ENCODE results near the gene TIE1. TPM values are rescaled to one million over a fixed set of nuclear protein-coding genes. Genes with fewer than 3 reads are reported as not detected.

Gene TIE1
- polyA plus RNA-seq, 4 donors: 31.5 to 57.9 (median 48.6) TPM

GRCh38 chr1:43311521-43311920 is 10.7 kb downstream of the TIE1 start:
- no peak for DNase-seq (ENCODE audit: low read depth in 4 of 4, low spot score in 3 of 4)

DNA sequence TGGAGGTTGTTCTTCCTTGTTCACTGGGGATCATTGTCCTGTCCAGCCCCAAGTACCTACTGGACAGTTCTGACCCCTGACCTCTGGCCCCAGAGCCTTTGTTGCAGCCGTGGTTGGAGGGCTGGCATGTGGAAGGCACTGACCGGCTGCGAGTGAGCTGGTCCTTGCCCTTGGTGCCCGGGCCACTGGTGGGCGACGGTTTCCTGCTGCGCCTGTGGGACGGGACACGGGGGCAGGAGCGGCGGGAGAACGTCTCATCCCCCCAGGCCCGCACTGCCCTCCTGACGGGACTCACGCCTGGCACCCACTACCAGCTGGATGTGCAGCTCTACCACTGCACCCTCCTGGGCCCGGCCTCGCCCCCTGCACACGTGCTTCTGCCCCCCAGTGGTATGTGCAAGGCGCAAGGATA is 11.4 kb downstream of the TIE1 start:
- DNase-seq (ENCODE audit: low read depth in 4 of 4, low spot score in 3 of 4): no peak

DNA sequence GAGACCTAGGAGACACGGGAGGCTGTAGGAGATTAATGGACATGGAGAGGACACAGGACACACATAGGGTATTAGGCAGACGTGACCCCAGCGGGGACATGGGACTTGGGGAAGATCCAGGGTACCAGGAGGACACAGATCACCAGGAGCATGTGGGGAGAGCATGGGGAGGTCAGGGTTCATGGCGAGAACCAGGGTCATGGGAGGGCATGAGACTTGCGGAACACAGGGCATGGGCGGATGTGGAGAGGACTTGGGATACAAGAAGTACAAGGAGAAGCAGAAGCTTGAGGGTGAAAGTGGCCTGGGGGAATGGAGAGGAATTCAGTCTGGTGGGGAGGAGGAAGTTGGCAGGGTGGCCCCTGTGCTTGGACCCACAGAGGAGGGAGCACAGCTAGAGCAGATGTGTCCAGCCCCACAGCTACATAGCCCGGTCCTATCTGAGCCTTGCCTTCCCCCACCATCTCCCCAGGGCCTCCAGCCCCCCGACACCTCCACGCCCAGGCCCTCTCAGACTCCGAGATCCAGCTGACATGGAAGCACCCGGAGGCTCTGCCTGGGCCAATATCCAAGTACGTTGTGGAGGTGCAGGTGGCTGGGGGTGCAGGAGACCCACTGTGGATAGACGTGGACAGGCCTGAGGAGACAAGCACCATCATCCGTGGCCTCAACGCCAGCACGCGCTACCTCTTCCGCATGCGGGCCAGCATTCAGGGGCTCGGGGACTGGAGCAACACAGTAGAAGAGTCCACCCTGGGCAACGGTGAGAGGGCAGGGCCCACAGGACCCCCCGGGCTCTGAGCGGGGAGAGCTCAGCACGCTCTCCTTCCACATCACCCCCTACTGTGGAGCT is 12.1 kb downstream of the TIE1 start:
- no peak for DNase-seq (ENCODE audit: low read depth in 4 of 4, low spot score in 3 of 4)

GRCh38 chr1:43313771-43314170 is 13.0 kb downstream of the TIE1 start:
- no peak for DNase-seq (ENCODE audit: low read depth in 4 of 4, low spot score in 3 of 4)

DNA sequence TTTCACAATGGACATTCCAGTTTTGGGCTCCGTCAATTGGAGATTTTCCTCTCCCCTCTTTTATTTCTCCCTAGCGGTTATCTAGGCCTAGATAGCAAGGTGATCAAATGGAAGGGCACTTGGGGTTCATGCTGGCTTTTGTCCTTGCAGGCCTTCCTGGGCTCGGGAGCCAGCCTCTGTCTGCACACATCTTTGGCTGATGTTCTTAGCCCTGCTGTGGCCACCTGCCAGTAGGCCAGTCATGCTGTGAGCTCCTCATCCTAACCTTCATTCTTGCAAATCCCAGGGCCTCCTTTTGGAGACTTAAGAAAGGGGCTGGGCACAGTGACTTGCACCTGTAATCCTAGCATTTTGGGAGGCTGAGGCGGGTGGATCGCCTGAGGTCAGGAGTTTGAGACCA is 13.5 kb downstream of the TIE1 start:
- no peak for DNase-seq (ENCODE audit: low read depth in 4 of 4, low spot score in 3 of 4)

GRCh38 chr1:43315481-43315880 is 14.7 kb downstream of the TIE1 start:
- no peak for DNase-seq (ENCODE audit: low read depth in 4 of 4, low spot score in 3 of 4)

DNA sequence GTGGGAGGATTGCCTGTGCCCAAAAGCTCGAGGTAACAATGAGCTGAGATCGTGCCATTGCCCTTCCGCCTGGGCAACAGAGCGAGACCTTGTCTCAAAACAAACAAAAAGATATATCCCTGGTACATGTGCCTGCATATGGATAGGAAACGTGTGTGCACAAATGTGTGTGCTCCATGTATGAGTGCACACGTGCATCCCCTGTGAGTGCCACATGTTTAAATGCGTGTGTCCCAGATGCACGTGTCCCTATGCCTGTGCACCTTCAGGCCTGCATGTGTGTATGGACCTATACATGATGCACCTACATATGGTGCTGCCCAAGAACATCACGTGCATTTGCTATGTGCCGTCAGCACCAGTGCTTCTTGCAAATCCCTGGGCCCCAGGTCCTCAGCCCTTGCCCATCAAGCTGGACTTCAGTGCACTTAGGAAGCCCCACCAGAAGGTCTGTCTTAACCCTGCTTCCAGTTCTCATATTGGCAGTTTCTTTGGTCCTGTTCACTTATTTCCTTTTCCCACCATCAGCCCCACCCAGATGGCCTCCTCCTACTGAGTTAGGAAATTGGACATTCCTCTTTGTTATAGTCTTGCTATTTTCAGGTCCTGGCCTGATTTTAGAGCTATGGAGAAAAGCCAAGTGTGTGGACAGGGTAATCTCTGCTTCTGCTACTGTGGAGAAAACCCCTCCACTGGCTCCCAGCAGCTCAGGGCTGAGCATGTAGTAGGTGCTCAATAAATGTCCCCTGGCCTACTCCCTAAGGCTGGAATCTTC is 15.4 kb downstream of the TIE1 start:
- no peak for DNase-seq (ENCODE audit: low read depth in 4 of 4, low spot score in 3 of 4)

GRCh38 chr1:43316738-43317520 is 16.1 kb downstream of the TIE1 start:
- no peak for DNase-seq (ENCODE audit: low read depth in 4 of 4, low spot score in 3 of 4)

DNA sequence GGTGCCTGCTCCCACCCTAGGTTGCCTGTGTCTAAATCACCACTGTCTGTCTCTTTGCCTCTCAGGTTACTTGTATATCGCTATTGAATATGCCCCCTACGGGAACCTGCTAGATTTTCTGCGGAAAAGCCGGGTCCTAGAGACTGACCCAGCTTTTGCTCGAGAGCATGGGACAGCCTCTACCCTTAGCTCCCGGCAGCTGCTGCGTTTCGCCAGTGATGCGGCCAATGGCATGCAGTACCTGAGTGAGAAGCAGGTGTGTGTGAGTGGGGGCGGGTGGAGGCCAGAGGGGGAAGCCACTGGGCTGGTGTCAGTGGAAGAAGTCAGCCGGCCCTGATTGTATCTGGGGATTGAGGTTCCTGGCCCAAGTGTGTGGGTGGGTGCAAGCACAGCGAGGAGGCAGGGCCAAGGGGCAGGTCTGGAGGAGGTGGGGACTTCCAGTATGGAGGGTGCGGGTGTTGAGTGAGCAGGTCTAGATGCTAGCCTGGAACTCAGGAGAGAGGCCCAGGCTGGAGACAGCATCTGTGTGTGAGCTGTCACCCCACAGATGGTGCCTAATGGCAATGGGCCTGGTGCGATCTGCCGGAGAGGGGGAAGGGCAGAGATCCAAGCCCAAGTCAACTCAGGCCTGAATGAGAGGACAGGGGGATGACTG is 17.2 kb downstream of the TIE1 start:
- DNase-seq (ENCODE audit: low read depth in 4 of 4, low spot score in 3 of 4): no peak

DNA sequence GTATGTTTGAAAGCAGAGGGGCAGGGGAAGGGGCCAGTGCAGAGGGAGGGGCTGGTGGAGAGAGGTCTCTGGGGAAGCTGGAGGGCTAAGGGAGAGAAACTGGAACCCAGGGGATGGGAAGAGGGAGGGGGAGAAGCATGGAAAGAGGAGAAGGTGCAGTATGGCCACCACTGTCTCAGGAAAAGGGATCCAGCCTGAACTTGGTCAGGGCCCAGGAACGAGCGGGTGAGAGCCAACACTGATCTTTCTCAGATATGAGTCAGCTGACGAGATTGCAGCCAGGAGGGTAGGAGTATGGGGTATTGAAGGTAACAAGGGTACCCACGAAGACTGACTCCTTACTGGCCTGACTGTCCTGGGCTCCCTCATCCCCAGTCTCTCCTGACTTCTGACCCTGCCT is 18.0 kb downstream of the TIE1 start:
- DNase-seq (ENCODE audit: low read depth in 4 of 4, low spot score in 3 of 4): no peak

DNA sequence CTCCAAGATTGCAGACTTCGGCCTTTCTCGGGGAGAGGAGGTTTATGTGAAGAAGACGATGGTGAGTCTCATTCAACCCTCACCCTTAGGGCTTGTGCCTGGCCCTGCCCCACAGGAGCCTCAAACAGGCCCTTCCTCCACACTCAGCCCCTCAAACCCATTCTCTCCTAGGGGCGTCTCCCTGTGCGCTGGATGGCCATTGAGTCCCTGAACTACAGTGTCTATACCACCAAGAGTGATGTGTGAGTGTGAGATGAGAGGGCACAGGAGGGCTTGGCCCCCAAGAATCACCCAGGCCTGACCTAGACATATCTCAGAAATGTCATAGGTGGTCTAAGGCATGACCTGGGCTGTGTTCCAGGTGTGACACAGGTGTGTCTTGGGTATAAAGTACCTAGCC is 18.5 kb downstream of the TIE1 start:
- no peak for DNase-seq (ENCODE audit: low read depth in 4 of 4, low spot score in 3 of 4)

DNA sequence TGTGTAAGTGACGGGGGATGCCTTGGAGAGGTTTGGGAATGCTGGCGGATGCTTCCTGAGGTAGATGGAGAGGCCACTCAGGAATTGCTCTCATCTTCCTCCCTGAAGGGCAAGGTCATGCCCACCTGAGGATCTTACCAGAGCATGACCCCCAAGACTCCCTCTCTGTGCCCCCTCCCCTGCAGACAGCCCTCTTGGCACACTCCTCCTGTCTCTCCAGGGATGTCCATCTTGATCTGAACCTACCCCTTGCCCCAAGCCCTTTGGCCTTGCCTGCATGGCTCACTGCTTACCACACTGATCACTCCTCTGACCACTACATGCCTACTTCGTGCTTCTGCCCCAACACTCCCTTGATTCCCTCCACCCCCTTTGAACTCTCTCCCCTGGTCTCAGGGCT is 19.0 kb downstream of the TIE1 start:
- DNase-seq (ENCODE audit: low read depth in 4 of 4, low spot score in 3 of 4): no peak

GRCh38 chr1:43321331-43321891 is 20.6 kb downstream of the TIE1 start:
- no peak for DNase-seq (ENCODE audit: low read depth in 4 of 4, low spot score in 3 of 4)

DNA sequence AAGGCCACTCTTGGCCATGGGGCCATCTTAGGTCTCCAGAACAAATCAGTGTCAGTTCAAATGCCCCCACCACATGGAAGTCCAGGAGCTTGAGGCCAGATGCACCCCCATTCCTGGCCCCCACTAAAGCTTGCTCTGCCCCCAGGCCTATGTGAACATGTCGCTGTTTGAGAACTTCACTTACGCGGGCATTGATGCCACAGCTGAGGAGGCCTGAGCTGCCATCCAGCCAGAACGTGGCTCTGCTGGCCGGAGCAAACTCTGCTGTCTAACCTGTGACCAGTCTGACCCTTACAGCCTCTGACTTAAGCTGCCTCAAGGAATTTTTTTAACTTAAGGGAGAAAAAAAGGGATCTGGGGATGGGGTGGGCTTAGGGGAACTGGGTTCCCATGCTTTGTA is 21.7 kb downstream of the TIE1 start:
- DNase-seq (ENCODE audit: low read depth in 4 of 4, low spot score in 3 of 4): no peak

DNA sequence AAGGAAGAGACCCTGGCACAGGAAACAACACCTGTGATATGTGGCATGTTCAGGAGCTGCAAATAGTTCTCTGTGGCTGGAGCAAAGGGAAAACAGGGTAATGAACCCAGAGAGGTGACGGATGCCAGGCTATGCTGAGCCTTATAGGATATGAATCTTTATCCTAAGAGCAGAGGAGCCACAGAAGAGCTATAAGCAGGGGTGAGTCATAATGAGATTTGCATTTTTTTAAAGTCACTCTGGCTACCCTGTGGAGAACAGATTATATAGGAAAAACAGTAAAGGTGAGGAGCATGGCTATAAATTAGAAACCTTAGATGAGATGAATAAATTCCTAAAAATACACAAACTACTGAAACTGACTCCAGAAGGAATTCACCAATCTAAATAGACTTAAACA is 24.0 kb downstream of the TIE1 start:
- no peak for DNase-seq (ENCODE audit: low read depth in 4 of 4, low spot score in 3 of 4)

GRCh38 chr1:43325381-43325780 is 24.6 kb downstream of the TIE1 start:
- DNase-seq (ENCODE audit: low read depth in 4 of 4, low spot score in 3 of 4): no peak

DNA sequence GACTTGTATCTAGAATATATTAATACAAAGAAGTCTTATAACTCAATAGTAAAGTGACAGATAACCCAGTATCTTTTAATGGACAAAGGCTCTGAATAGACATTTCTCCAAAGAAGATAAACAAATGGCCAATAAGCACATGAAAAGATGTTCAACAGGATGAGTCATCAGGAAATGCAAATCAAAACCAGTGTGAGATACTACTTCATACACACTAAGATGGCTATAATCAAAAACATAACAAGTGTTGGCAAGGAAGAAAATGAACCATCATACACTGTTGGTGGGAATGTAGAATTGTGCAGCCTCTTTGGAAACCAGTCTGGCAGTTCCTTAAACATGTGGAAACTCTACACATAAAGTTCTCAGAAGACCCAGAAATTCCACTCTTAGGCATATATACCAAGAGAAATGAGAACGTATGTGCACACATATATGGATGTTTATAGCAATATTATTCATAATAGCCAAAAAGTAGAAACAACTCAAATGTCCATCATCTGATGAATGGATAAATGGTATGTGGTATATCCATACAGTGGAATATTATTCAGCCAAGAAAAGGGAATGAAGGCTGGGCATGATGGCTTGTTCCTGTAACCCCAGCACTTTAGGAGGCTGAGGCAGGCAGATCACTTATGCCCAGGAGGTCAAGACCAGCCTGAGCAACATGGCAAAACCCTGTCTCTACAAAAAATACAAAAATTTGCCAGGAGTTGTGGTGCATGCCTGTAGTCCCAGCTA is 26.9 kb downstream of the TIE1 start:
- no peak for DNase-seq (ENCODE audit: low read depth in 4 of 4, low spot score in 3 of 4)

DNA sequence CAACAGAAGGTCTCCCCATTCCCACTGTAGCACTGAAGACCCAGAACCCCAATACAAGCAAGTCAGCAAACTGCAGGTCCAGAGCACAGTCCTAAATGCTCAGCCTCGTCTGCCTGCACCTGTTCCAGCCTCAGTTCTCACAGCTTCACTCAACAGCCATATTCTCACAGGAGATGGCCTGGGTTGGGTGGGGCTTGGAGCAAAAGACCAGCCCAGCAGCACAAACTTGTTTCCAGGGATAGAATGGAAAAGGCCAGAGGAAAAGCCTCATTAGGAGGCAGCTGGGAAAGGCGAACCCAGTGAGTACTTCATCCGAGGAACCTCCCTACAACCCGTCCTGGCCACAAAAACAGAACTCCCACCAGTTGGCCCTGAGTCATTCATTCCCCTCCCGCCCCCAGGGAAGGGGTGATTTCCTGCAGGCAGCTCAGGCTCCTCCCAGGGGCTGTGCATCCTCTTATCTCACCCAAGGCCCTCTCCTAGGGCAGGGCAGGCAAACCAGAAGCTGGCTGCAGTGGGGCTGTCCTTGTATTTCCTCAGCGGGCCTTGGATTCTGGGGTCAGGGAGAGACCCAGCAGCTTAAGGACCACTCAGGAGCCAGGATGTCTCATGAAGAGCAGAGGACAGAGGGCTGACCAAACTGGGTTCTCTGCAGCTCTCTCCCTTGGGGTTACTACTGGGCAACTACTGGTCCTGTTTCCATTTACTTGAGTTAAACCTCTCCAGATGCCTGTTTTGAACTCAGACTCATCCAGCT is 29.4 kb downstream of the TIE1 start:
- DNase-seq (ENCODE audit: low read depth in 4 of 4, low spot score in 3 of 4): no peak

DNA sequence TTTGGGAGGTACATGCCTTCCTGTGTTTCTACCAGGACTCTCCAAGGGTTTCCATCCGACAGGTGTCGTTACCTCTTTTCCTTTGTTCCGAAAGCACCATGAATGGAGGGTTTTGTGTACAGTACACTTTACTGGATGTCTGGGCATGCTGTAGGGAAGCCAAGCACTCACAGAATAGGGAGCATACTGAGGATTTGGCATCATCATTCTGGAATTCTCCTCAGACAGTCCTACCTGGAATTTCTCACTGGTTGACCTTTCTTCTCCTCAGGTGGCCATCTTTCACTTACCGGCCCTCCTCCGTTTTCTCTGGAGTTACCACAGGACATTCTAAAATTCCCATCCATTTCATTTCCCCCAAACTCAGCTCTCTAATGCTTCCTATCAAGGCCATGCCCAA is 30.9 kb downstream of the TIE1 start:
- DNase-seq (ENCODE audit: low read depth in 4 of 4, low spot score in 3 of 4): no peak

Data from left renal pelvis (tissue), 4 donors.